Activated naive CD8-positive, alpha-beta T cell treated with anti-CD3 and anti-CD28 coated beads, Interleukin-2, amount 10 ng/mL, durations not matched to agents 7 days and 5 days (primary cell): ENCODE results near the gene CRY1. TPM values are rescaled to one million over a fixed set of nuclear protein-coding genes. Genes with fewer than 3 reads are reported as not detected.
A peak's percentile ranks its signal among the peaks of the same experiment; 100 is the strongest.

Experiments
- ATAC-seq: fragments of 150-1000 bp; cut with Tn5 transposase; one replicate; pipeline ENCODE4 v1.10.0; 2021; ENCODE audit warnings: low read depth, moderate library complexity
- POLR2A ChIA-PET: fragments of 350-600 bp; sonication (Branson Sonifier 250); formaldehyde crosslinking; loops from one replicate; lab custom pipeline; 2021; ENCODE audit warnings: antibody characterized with exemption; lab: Charles Lee
- DNase-seq: peaks from one replicate; pipeline ENCODE4 v3.0.0; 2021
- H3K27ac Mint-ChIP-seq: one replicate; pipeline ENCODE4 v1.8.0; 2022; ENCODE audit warnings: mild to moderate bottlenecking, mixed read lengths
- H3K27me3 Mint-ChIP-seq: one replicate; pipeline ENCODE4 v1.8.0; 2022; ENCODE audit warnings: mild to moderate bottlenecking, moderate library complexity, mixed read lengths
- H3K36me3 Mint-ChIP-seq: one replicate; pipeline ENCODE4 v1.8.0; 2021; ENCODE audit warnings: mild to moderate bottlenecking, mixed read lengths
- H3K4me1 Mint-ChIP-seq: one replicate; pipeline ENCODE4 v1.8.0; 2021; ENCODE audit warnings: mixed read lengths
- H3K4me3 Mint-ChIP-seq: one replicate; pipeline ENCODE4 v1.8.0; 2022; ENCODE audit warnings: mild to moderate bottlenecking, moderate library complexity, mixed read lengths
- H3K9me3 Mint-ChIP-seq: one replicate; pipeline ENCODE4 v1.8.0; 2021; ENCODE audit warnings: mixed read lengths
- total RNA-seq, 2 experiments: library from RNA; stranded (reverse); gene quantifications; one replicate each; pipeline ENCODE4 v1.2.3, GENCODE V29; 2021

Gene CRY1
- total RNA-seq, 2 experiments from 2014 or later, result 17.3 to 22.5 TPM

DNA sequence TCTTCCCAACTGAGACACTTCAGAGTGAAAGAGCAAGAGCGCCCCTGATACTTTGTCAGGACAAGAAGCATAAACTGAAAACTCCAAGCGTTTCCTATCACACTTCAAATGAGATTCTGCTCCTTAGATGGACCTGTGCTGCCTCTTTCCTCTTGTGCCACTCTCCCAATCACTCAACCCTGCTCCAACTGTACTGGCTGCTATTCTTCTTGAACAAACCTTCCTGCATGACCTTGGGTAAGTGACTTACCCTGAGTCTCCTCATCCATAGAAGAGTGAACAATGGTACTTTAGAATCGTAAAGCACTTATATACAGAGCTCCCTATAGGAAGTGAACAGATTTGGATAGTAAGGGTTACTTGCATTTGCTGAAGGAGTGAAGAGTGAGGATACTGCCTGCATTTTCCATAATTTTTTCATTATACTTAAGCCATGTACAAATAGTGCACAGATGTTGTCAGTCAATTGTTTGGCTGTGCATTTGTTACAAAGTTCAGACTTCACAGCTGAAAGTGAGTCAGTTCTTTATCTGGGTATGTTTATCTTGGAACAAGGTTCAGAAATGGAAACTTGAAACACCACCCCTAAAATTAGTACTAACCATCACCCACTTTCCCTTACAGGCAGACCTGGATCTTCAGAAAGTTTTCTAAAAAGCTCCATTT lies 117.2 kb downstream of the CRY1 start:
- no peak overlapping the region for H3K4me3 Mint-ChIP-seq
- no peaks in the 10 kb centered on the region for H3K27me3 Mint-ChIP-seq
- no peaks in the 10 kb centered on the region for H3K4me1 Mint-ChIP-seq
- H3K27ac Mint-ChIP-seq, result no peak overlapping the region
- POLR2A ChIA-PET, result no interaction called here
- H3K36me3 Mint-ChIP-seq, result peaks cover 30% of the 10 kb centered on the region
- no peak for DNase-seq
- no peaks in the 10 kb centered on the region for H3K9me3 Mint-ChIP-seq
- no peak for ATAC-seq

GRCh38 chr12:106975098-106975497 lies 118.3 kb downstream of the CRY1 start:
- Mint-ChIP-seq H3K36me3 (peaks cover 34% of the 10 kb centered on the region), H3K27ac (no peak overlapping the region), H3K4me3 (no peak overlapping the region), H3K27me3 (no peaks in the 10 kb centered on the region), H3K4me1 (peaks cover 2% of the 10 kb centered on the region), H3K9me3 (no peaks in the 10 kb centered on the region)
- ATAC-seq, result no peak
- DNase-seq, result no peak
- POLR2A ChIA-PET, result interaction anchor here (0.6 kb wide), 1 partner anchor 19 kb away, joined by 3 read pairs; the partner anchor contains the start of gene TMEM263

DNA sequence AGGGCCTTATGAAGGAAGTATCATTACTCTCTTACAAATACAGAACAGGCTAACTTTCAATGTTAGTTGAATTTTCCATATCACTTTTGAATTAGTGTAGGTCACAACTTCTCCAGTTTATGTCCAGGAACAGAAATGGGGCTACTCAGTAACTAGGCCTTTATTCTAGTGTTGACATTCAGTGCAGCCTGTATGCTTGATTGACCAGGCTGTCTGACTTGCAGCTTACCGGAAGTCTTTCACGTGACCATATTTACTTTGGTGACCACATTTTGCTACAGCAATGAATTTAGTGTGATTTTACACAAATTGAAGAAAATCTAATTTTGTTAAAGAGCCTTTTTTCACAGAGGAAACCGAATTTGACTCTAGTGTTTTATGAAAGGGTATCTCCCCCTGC lies 118.8 kb downstream of the CRY1 start:
- H3K4me1 Mint-ChIP-seq, result peaks cover 2% of the 10 kb centered on the region
- no peaks in the 10 kb centered on the region for H3K9me3 Mint-ChIP-seq
- ATAC-seq (no peak), DNase-seq (no peak)
- H3K36me3 Mint-ChIP-seq, result peaks cover 34% of the 10 kb centered on the region
- no peaks in the 10 kb centered on the region for H3K27me3 Mint-ChIP-seq
- no peak overlapping the region for H3K27ac Mint-ChIP-seq
- H3K4me3 Mint-ChIP-seq, result no peak overlapping the region
- POLR2A ChIA-PET, result no interaction called here

GRCh38 chr12:106973545-106973944 lies 119.8 kb downstream of the CRY1 start:
- DNase-seq, result no peak
- POLR2A ChIA-PET, result no interaction called here
- no peaks in the 10 kb centered on the region for H3K9me3 Mint-ChIP-seq
- H3K27me3 Mint-ChIP-seq, result no peaks in the 10 kb centered on the region
- no peak for ATAC-seq
- no peak overlapping the region for H3K4me3 Mint-ChIP-seq
- H3K36me3 Mint-ChIP-seq, result peaks cover 32% of the 10 kb centered on the region
- H3K4me1 Mint-ChIP-seq, result peaks cover 2% of the 10 kb centered on the region
- H3K27ac Mint-ChIP-seq, result no peak overlapping the region

GRCh38 chr12:106971065-106971464 lies 122.3 kb downstream of the CRY1 start:
- Mint-ChIP-seq H3K4me3 (no peak overlapping the region), H3K4me1 (peaks cover 6% of the 10 kb centered on the region), H3K27ac (peak overlapping the region; percentile 13), H3K36me3 (peaks cover 34% of the 10 kb centered on the region), H3K9me3 (no peaks in the 10 kb centered on the region), H3K27me3 (no peaks in the 10 kb centered on the region)
- ATAC-seq (no peak), DNase-seq (no peak)
- POLR2A ChIA-PET, result no interaction called here

DNA sequence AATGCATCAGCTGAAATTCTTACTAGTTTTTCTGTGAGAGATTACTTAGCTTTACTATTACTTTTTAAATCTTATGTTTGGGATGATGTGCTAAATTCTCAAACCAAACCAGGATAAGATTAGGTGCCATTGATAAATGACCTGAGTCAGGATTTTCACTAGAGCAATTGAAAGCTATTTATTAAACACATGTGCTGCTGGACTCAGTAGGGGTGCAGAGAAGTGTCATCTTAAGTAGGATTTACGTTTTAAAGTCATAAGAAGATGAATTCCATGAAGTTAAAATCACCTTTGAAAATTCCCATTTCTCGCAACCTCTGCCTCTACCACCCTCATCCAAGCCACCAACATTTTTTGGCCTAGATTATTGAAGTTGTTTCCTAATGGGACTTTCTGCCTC lies 128.8 kb downstream of the CRY1 start:
- no peaks in the 10 kb centered on the region for H3K9me3 Mint-ChIP-seq
- no peaks in the 10 kb centered on the region for H3K27me3 Mint-ChIP-seq
- peaks cover 24% of the 10 kb centered on the region for H3K36me3 Mint-ChIP-seq
- DNase-seq (no peak), ATAC-seq (no peak)
- H3K4me3 Mint-ChIP-seq, result no peak overlapping the region
- H3K27ac Mint-ChIP-seq, result no peak overlapping the region
- peaks cover 8% of the 10 kb centered on the region for H3K4me1 Mint-ChIP-seq
- POLR2A ChIA-PET, result no interaction called here

DNA sequence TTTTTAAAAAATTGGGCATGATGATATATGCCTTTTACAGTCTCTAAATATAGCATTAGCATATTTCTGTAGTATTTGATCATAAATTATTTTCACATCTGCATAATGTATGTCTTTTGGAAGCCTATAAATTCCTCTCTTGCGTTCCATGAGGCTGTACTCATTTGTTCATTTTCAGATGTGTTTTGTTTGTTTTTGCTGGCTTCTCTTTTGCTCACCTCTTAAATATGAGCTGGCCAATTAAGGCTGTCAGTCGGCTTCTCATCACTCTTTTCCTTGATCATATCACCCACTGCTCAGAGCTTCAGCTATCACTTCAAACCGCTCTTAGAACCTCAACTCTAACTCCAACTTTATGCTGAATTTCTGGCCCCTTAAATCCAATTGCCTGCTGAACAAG lies 131.1 kb downstream of the CRY1 start:
- DNase-seq (no peak), ATAC-seq (no peak)
- Mint-ChIP-seq H3K27ac (no peak overlapping the region), H3K27me3 (no peaks in the 10 kb centered on the region), H3K36me3 (peaks cover 18% of the 10 kb centered on the region), H3K9me3 (no peaks in the 10 kb centered on the region), H3K4me1 (peaks cover 21% of the 10 kb centered on the region), H3K4me3 (no peak overlapping the region)
- POLR2A ChIA-PET, result no interaction called here

DNA sequence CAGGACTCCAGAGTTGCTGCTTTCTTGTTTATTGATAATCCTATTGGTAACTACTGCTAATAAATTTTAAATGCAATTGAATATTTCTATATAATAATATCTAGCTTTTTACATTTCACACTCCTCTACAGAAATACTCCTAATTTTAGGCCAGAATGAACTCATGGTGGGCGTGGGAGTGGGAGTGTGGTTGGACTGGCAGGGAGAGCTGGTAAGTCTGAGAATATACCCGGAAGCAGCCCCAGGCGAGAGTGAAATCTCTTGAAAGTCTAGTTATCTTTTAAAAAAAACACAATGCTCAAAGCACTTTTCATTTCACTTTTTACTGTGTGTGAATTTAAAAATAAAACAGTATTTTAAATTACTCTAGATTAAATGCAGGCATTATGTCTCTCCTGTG lies 132.9 kb downstream of the CRY1 start:
- Mint-ChIP-seq H3K9me3 (no peaks in the 10 kb centered on the region), H3K36me3 (peaks cover 10% of the 10 kb centered on the region), H3K4me1 (peaks cover 17% of the 10 kb centered on the region), H3K27ac (no peak overlapping the region), H3K4me3 (no peak overlapping the region), H3K27me3 (no peaks in the 10 kb centered on the region)
- ATAC-seq (no peak), DNase-seq (no peak)
- POLR2A ChIA-PET, result interaction anchor here (0.7 kb wide), 1 partner anchor 213 kb away, joined by 3 read pairs; no protein-coding TSS in a partner anchor

DNA sequence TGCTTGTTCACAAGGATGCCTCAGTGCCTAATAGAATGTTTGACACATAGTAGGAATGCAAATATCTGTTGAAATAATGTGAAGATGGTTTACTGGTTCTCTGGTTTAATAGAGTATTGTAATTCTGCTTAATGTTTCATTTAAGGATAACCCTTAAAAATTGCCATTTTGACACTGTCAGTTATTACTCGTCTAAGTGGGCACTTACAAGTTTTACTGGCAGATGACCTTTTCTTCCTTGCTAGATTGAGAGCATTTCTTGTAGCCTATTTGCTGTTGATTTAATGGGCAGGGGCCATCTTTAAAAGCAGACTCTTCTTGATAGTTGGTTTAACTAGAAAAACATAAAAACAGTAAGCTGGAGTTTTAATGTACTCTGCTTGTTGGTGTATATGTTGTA lies 135.8 kb downstream of the CRY1 start:
- no peak for DNase-seq
- H3K27me3 Mint-ChIP-seq, result no peaks in the 10 kb centered on the region
- POLR2A ChIA-PET, result interaction anchor here (0.7 to 1.0 kb wide), 2 partner anchors 12 to 600 kb away, joined by 3 to 4 read pairs; partner anchors contain the start of gene POLR3B

DNA sequence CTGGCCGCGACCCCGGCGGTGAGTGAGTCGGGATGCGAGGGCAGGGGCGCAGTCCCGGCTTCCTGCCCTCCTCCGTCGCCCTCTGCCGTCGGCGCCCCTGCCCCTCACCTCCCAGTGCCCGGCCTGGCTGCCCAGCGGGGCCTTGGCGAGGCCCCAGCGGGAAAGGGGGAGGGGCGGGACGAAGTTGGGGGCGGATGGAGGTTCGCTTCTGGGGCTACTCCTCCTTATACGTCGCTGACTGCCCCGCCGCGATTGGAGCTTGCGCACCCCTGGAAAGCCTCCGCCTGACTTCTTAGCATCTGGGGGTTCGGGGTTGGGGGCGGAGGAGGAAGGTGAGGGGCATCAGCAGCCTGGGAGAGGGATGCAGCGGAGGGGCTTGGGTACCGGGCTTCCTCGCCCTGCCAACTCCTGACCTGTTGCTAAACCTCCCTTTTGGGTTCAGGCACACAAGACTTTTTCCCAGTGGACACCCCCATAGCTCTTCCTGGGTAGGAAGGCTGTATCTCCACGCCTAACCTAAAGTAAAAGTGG lies 137.2 kb downstream of the CRY1 start:
- no peak for DNase-seq
- H3K4me3 Mint-ChIP-seq, result peak overlapping the region; percentile 95
- peaks cover 17% of the 10 kb centered on the region for H3K4me1 Mint-ChIP-seq
- peaks cover 2% of the 10 kb centered on the region for H3K9me3 Mint-ChIP-seq
- peaks cover 4% of the 10 kb centered on the region for H3K36me3 Mint-ChIP-seq
- ATAC-seq, result peak; percentile 53
- peak overlapping the region; percentile 94 for H3K27ac Mint-ChIP-seq
- POLR2A ChIA-PET, result interaction anchor here (0.8 to 2.3 kb wide), 11 partner anchors 19 to 654 kb away, joined by 3 to 11 read pairs (median 4); partner anchors contain the start of genes MTERF2, POLR3B and TCP11L2
- H3K27me3 Mint-ChIP-seq, result peaks cover 2% of the 10 kb centered on the region

More for the DNA sequence above, 135.8 kb downstream of the CRY1 start:
- Mint-ChIP-seq H3K4me3 (peak overlapping the region; percentile 95), H3K27ac (peak overlapping the region; percentile 94), H3K4me1 (peaks cover 19% of the 10 kb centered on the region), H3K36me3 (peaks cover 2% of the 10 kb centered on the region), H3K9me3 (no peaks in the 10 kb centered on the region)
- ATAC-seq, result no peak

GRCh38 chr12:106955377-106956047 lies 137.8 kb downstream of the CRY1 start, which contains the start of gene TMEM263:
TMEM263 (plus strand) TSS chr12:106955907; CDS start chr12:106967117, 11,210 bp downstream.
- POLR2A ChIA-PET, result interaction anchor here (0.8 to 2.3 kb wide), 8 partner anchors 20 to 653 kb away, joined by 3 to 11 read pairs (median 4); partner anchors contain the start of genes MTERF2, POLR3B and TCP11L2
- DNase-seq (peak; percentile 94), ATAC-seq (peak; percentile 87)
- peak within 1 kb of the TSS; percentile 95 for H3K4me3 Mint-ChIP-seq
- peaks cover 15% of the 10 kb centered on the region for H3K4me1 Mint-ChIP-seq
- H3K9me3 Mint-ChIP-seq, result peaks cover 2% of the 10 kb centered on the region
- peaks cover 5% of the 10 kb centered on the region for H3K27me3 Mint-ChIP-seq
- H3K36me3 Mint-ChIP-seq, result peaks cover 4% of the 10 kb centered on the region
- peak within 1 kb of the TSS; percentile 94 for H3K27ac Mint-ChIP-seq

DNA sequence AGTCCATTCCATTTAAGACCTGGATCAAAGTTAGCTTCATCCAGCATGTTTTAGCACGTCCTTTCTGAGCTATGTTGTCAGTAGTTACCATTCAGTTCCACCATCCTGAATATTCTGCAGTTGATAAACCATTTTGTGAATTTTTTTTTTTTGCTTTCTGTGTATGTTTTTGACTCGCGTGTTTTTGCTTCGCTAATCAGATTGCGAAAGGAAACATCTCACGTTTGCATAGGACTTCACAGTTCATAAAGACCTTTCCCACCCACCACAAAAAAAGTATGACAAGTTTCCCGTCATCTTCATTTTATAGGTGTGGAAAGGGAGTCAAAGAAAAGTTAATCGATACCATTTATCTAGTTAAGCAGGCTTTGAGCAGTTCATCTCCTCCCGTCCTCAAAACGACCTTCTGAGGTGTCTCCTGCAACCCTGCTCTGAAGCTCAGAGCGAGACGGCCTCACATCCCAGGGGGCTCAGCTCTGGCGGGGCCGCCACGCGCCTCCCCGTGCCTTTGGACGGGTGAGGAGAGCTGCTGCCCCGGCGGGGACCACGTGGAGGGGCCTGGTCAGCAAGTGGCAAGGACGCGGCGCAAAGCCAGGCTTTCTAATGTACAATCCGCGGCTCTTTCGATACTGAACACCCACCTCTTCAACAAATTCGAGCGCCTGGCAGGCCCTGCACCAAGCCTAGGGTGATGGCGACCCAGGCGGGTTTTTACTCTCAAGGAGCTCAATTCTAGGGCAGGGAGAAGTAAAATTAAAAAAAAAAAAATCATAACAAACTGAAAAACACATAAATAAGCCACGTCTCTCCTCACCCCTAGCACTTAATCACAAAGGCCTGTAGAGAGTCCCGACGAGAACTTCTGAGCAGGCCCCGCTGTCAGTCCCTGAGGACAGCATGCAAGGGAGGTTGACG lies 138.6 kb downstream of the CRY1 start:
- H3K27ac Mint-ChIP-seq, result peak overlapping the region; percentile 91
- peaks cover 15% of the 10 kb centered on the region for H3K4me1 Mint-ChIP-seq
- H3K4me3 Mint-ChIP-seq, result peak overlapping the region; percentile 95
- H3K9me3 Mint-ChIP-seq, result peaks cover 5% of the 10 kb centered on the region
- DNase-seq, result peak; percentile 41
- POLR2A ChIA-PET, result interaction anchor here (0.8 to 2.3 kb wide), 4 partner anchors 23 to 653 kb away, joined by 3 to 11 read pairs (median 6); partner anchors contain the start of genes MTERF2 and TCP11L2
- peaks cover 5% of the 10 kb centered on the region for H3K27me3 Mint-ChIP-seq
- peak; percentile 12 for ATAC-seq
- H3K36me3 Mint-ChIP-seq, result peaks cover 4% of the 10 kb centered on the region
